CD4-positive, alpha-beta T cell (primary cell): ENCODE results near the gene TENT5C. TPM values are rescaled to one million over a fixed set of nuclear protein-coding genes. Genes with fewer than 3 reads are reported as not detected.

Experiments used
- ATAC-seq: fragments of 200-7000 bp; cut with Tn5 transposase; one replicate; pipeline ENCODE4 v1.10.0; 2022; ENCODE audit warnings: mild to moderate bottlenecking; ENCODE audit not compliant: poor library complexity
- CTCF ChIA-PET: fragments of 350-600 bp; sonication (Branson Sonifier 250); formaldehyde crosslinking; loops from one replicate; lab custom pipeline; 2021; ENCODE audit warnings: antibody characterized with exemption, inconsistent platforms; lab: Charles Lee
- POLR2A ChIA-PET: fragments of 350-600 bp; sonication (Branson Sonifier 250); formaldehyde crosslinking; loops from one replicate; lab custom pipeline; 2021; ENCODE audit warnings: antibody characterized with exemption, inconsistent platforms; lab: Charles Lee
- DNase-seq, 14 experiments: peaks; one replicate each; pipeline ENCODE4 v3.0.0-alpha.2; 2013 to 2020; ENCODE audit warnings: mixed read lengths in 2 of 14
- H3K27ac ChIP-seq, 2 donors: one replicate each; pipeline versions ENCODE4 v1.5.1 to v1.7.0; 2013; ENCODE audit warnings: low read length in 2 of 2, low read depth in 1 of 2, mild to moderate bottlenecking in 1 of 2
- H3K27me3 ChIP-seq, 2 experiments: 1 replicate in 1 of 2; 2 replicates in 1 of 2; pipeline versions ENCODE4 v1.6.1 to v1.7.0; 2013; ENCODE audit warnings: low read length in 2 of 2, control low read depth in 1 of 2, mild to moderate bottlenecking in 1 of 2, moderate library complexity in 1 of 2; ENCODE audit not compliant: insufficient read depth in 2 of 2, control insufficient read depth in 1 of 2
- H3K36me3 ChIP-seq: one replicate; pipeline ENCODE4 v1.6.1; 2013; ENCODE audit warnings: low read length, control low read depth; ENCODE audit not compliant: insufficient read depth
- H3K4me1 ChIP-seq: one replicate; pipeline ENCODE4 v1.6.1; 2013; ENCODE audit warnings: low read length, control low read depth; ENCODE audit not compliant: insufficient read depth
- H3K4me3 ChIP-seq: one replicate; pipeline ENCODE4 v1.5.1; 2013; ENCODE audit warnings: mild to moderate bottlenecking, low read length, moderate library complexity
- H3K9me3 ChIP-seq, 2 experiments: 1 replicate in 1 of 2; 2 replicates in 1 of 2; pipeline versions ENCODE4 v1.6.1 to v1.7.0; 2013; ENCODE audit warnings: low read length in 2 of 2, mild to moderate bottlenecking in 2 of 2, control low read depth in 1 of 2, moderate library complexity in 1 of 2; ENCODE audit not compliant: control insufficient read depth in 1 of 2, insufficient read depth in 1 of 2
- H3K27ac Mint-ChIP-seq: one replicate; pipeline ENCODE4 v1.8.0; 2020; ENCODE audit warnings: mixed read lengths
- H3K27me3 Mint-ChIP-seq: one replicate; pipeline ENCODE4 v1.8.0; 2021; ENCODE audit warnings: mixed read lengths
- H3K36me3 Mint-ChIP-seq: one replicate; pipeline ENCODE4 v1.8.0; 2021; ENCODE audit warnings: low read depth, mixed read lengths
- H3K4me1 Mint-ChIP-seq: one replicate; pipeline ENCODE4 v1.8.0; 2021; ENCODE audit warnings: low read depth, mixed read lengths
- H3K4me3 Mint-ChIP-seq: one replicate; pipeline ENCODE4 v1.8.0; 2020; ENCODE audit warnings: mild to moderate bottlenecking, mixed read lengths
- H3K9me3 Mint-ChIP-seq: one replicate; pipeline ENCODE4 v1.8.0; 2020; ENCODE audit warnings: mixed read lengths
- intact Hi-C, 2 experiments: fragments of 100-400 bp; cut with DNase I in 1 of 2; cut with micrococcal nuclease in 1 of 2; formaldehyde crosslinking; loops; one replicate each; pipeline versions ENCODE4 v1.15.1 to v1.9.0; 2023 to 2025; cut with DNase I, micrococcal nuclease
- total RNA-seq, 174 experiments: library from RNA in 2 of 174; stranded (reverse) in 2 of 174; gene quantifications; one replicate each; pipeline ENCODE4 v1.2.3 and lab custom pipeline; 2021 to 2026
- TF ChIP-seq, protein P1 (sequence below): fragments of 200-600 bp; IDR thresholded peaks from one replicate; pipeline ENCODE4 v1.8.0; 2022; ENCODE audit warnings: antibody characterized with exemption, mild to moderate bottlenecking

The TENT5C gene
- total RNA-seq, 2 experiments from 2014 or later: 122 to 123 TPM

DNA sequence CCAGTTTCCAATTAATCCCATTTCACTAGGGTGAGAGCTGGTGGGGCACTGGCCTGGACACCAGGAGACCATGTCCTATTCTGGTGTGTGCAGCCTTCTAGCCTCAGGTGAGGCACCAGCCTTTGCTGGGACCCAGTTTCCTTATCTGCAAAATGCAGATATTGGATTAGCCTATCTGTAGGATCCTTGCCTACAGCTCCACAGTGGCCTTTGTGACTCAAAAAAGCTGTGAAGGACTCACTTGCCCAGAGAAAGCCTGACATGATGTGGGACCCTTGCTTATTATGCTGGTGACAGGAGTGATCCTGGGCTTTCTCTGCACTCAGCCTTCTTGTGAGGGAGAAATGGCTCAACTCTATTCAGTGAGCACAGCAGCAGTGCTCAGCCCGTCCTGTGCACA lies 32.3 kb downstream of the TENT5C start:
- no peak for ATAC-seq
- Mint-ChIP-seq H3K4me3 (no peak overlapping the region), H3K4me1 (peaks cover 13% of the 10 kb centered on the region), H3K27ac (no peak overlapping the region), H3K36me3 (no peaks in the 10 kb centered on the region), H3K27me3 (peaks cover 12% of the 10 kb centered on the region), H3K9me3 (no peaks in the 10 kb centered on the region)
- no peaks in the 10 kb centered on the region for H3K9me3 ChIP-seq
- DNase-seq: no peak
- no peaks in the 10 kb centered on the region for H3K36me3 ChIP-seq
- H3K27ac ChIP-seq: no peak overlapping the region
- POLR2A ChIA-PET: interaction anchor here (1.4 to 2.4 kb wide), 2 partner anchors 10 to 17 kb away, joined by 3 to 8 read pairs; no protein-coding TSS in a partner anchor
- no peaks in the 10 kb centered on the region for H3K27me3 ChIP-seq
- H3K4me3 ChIP-seq: no peak overlapping the region
- peaks cover 20% of the 10 kb centered on the region for H3K4me1 ChIP-seq
- intact Hi-C loops: loop anchor here in 1 of 2 experiments (5.0 kb wide), 1 partner anchor 34 kb away; no protein-coding TSS in a partner anchor
- TF ChIP-seq, protein P1, sequence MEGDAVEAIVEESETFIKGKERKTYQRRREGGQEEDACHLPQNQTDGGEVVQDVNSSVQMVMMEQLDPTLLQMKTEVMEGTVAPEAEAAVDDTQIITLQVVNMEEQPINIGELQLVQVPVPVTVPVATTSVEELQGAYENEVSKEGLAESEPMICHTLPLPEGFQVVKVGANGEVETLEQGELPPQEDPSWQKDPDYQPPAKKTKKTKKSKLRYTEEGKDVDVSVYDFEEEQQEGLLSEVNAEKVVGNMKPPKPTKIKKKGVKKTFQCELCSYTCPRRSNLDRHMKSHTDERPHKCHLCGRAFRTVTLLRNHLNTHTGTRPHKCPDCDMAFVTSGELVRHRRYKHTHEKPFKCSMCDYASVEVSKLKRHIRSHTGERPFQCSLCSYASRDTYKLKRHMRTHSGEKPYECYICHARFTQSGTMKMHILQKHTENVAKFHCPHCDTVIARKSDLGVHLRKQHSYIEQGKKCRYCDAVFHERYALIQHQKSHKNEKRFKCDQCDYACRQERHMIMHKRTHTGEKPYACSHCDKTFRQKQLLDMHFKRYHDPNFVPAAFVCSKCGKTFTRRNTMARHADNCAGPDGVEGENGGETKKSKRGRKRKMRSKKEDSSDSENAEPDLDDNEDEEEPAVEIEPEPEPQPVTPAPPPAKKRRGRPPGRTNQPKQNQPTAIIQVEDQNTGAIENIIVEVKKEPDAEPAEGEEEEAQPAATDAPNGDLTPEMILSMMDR: no peak
- CTCF ChIA-PET: interaction anchor here (1.2 to 1.5 kb wide), 2 partner anchors 103 to 129 kb away, joined by 3 read pairs; no protein-coding TSS in a partner anchor

GRCh38 chr1:117638759-117639158 lies 32.9 kb downstream of the TENT5C start:
- H3K4me3 ChIP-seq: no peak overlapping the region
- Mint-ChIP-seq H3K36me3 (no peaks in the 10 kb centered on the region), H3K9me3 (no peaks in the 10 kb centered on the region), H3K4me3 (no peak overlapping the region), H3K27ac (no peak overlapping the region), H3K27me3 (peaks cover 12% of the 10 kb centered on the region), H3K4me1 (peaks cover 13% of the 10 kb centered on the region)
- POLR2A ChIA-PET: interaction anchor here (2.4 kb wide), 1 partner anchor 17 kb away, joined by 8 read pairs; no protein-coding TSS in a partner anchor
- H3K4me1 ChIP-seq: peaks cover 16% of the 10 kb centered on the region
- ATAC-seq: no peak
- no peaks in the 10 kb centered on the region for H3K9me3 ChIP-seq
- H3K27ac ChIP-seq: no peak overlapping the region
- intact Hi-C loops: loop anchor here in 1 of 2 experiments (5.0 kb wide), 1 partner anchor 34 kb away; no protein-coding TSS in a partner anchor
- H3K36me3 ChIP-seq: no peaks in the 10 kb centered on the region
- CTCF ChIA-PET: interaction anchor here (1.2 kb wide), 1 partner anchor 130 kb away, joined by 3 read pairs; no protein-coding TSS in a partner anchor
- no peaks in the 10 kb centered on the region for H3K27me3 ChIP-seq
- no peak for DNase-seq
- TF ChIP-seq, protein P1: no peak

DNA sequence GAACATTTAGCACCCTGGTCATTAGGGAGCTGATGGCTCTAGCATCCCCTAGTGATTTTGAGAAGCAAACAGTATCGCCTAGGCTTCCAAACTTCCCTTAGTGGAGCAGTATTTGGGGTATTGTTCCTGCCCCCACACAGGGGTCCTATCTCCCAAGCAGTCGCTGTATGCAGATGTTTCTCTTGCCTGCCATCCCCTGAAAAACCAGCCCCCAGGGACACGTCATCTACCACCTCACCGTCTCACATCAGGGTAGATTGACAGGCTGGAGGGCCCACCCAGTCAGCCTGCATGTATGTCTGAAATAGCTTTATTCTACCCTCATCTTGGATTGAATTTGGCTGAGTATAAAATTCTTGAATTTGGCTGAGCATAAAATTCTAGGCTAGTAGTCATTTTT lies 33.9 kb downstream of the TENT5C start:
- H3K27me3 ChIP-seq: no peaks in the 10 kb centered on the region
- H3K27ac ChIP-seq: no peak overlapping the region
- H3K36me3 ChIP-seq: no peaks in the 10 kb centered on the region
- Mint-ChIP-seq H3K27me3 (peaks cover 12% of the 10 kb centered on the region), H3K27ac (no peak overlapping the region), H3K4me1 (peaks cover 13% of the 10 kb centered on the region), H3K4me3 (no peak overlapping the region), H3K36me3 (no peaks in the 10 kb centered on the region), H3K9me3 (no peaks in the 10 kb centered on the region)
- intact Hi-C loops: loop anchor here in 1 of 2 experiments (5.0 kb wide), 1 partner anchor 33 kb away; no protein-coding TSS in a partner anchor
- TF ChIP-seq, protein P1: no peak
- ChIA-PET CTCF (no interaction called here), POLR2A (interaction anchor here (1.0 kb wide), 1 partner anchor 16 kb away, joined by 3 read pairs; no protein-coding TSS in a partner anchor)
- no peaks in the 10 kb centered on the region for H3K9me3 ChIP-seq
- DNase-seq (no peak), ATAC-seq (no peak)
- H3K4me1 ChIP-seq: peaks cover 17% of the 10 kb centered on the region
- H3K4me3 ChIP-seq: no peak overlapping the region
